Right kidney (tissue), 1 donor: ENCODE results near the gene PARD6B.
"Not testable (repeated sequence)": the region's sequence is repeated elsewhere in the genome, so short reads cannot be mapped to it uniquely, and the experiment has no call there.

Source experiments
- DNase-seq: peaks from one replicate; pipeline ENCODE4 v3.0.0-alpha.2; 2016

Gene PARD6B

DNA sequence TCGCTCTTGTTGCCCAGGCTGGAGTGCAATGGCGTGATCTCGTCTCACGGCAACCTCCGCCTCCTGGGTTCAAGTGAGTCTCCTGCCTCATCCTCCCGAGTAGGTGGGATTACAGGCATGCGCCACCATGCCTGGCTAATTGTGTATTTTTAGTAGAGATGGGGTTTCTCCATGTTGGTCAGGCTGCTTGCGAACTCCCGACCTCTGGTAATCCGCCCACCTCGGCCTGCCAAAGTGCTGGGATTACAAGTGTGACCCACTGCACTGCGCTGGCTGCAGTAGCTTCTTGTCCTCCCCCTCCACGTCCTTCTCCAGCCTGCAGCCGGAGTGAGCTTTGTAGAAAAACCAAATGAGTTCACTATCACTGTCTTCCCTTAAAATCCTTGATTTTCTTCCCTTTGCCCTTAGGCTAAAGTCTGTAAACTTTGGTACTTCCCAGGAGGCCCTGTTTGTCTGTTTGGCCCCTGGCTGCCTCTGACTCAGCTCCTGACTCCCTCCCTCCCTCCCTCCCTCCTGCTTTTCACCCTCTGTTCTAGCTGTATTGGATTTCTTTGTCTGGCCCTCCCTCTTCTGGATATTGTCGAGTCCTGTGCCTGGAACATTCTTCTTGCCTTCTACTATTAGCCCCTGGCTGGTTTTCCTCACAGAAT, 12.9 kb downstream of the PARD6B start:
- peak; percentile 64 for DNase-seq

DNA sequence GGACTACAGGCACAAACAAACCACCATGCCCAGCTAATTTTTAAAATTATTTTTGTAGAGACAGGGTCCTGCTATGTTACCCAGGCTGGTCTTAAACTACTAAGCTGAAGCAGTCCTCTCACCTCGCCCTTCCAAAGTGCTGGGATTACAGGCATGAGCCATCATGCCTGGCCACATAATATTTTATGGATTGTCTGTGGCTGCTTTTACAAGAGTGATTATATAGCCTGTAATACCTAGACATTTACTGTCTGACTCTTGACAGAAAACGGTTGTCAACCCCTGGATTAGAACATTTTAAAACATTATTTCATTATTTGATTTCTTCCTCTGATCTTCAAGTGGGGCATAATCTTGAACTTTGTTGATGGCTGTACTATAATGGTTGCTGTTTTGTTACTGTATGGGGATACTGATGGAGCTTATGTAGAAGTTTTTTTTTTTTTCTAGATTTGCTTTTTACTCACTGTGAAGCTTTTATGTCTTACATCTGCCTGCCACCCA, 14.3 kb downstream of the PARD6B start:
- DNase-seq, result no peak

DNA sequence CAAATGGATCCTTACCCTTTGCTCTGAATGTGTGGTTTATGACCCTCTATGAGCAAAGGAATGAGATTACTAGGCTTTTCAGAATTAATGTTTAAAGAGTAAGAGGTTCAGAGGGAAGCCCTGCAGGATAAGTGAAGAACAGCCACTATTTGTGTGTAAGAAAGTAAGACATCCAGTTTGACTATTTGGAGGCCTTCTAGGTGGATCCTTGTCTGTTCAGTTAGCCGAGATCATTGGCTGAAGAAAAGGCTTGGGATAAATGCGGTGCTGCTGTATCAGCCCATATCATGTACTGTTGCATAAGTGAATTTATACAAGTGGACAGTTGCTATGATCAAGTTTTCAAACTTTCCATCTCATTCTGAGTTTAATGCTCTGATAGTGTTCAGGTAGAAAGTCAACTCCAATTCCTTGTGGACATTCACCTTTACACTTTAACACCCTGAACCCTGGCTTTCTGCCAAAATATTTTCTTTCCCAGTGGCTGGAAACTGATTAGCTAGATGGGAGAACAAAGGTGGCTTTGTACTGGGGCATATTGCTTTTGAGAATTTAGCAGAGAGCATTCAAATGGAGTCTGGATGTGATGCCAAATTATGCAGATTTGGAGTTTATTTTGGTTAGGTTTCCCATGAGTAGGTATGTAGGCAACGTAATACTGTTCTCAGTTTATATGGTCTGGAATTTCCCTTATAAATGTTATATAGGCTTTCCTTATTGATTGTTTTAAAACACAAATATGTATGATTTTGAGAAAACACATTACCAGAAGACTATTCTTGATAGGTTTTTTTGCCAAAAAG, 15.0 kb downstream of the PARD6B start:
- no peak for DNase-seq

DNA sequence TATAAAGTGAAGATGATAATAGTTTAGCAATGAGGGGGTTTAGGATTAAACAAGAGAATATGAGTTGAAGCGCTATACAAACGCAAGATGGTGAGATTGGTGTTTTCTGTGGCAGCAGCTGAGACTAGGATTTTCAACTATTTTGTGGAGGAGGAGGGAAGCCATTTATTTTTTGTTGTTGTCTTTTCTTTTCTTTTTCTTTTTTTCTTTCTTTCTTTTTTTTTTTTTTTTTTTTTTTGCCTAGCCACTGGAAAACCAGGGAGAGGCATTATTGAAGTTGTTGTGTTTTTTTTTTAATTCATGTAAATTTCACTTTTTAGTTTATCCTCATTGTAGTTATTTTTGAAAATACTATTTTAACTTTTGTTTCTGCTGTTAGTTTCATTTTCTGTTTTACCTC, 15.9 kb downstream of the PARD6B start:
- DNase-seq, result no peak

DNA sequence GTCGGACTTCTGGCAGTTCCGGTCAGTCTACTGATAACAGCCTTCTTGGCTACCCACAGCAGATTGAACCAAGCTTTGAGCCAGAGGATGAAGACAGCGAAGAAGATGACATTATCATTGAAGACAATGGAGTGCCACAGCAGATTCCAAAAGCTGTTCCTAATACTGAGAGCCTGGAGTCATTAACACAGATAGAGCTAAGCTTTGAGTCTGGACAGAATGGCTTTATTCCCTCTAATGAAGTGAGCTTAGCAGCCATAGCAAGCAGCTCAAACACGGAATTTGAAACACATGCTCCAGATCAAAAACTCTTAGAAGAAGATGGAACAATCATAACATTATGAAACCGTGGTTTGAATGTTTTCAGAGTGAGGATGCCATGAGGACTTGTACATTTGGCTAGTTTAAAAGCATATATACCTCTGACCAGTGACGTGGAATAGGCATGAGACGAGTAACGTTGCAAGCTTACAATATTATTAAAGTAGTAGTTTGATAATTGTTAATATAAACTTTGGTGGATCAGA, 18.8 kb downstream of the PARD6B start:
- no peak for DNase-seq

DNA sequence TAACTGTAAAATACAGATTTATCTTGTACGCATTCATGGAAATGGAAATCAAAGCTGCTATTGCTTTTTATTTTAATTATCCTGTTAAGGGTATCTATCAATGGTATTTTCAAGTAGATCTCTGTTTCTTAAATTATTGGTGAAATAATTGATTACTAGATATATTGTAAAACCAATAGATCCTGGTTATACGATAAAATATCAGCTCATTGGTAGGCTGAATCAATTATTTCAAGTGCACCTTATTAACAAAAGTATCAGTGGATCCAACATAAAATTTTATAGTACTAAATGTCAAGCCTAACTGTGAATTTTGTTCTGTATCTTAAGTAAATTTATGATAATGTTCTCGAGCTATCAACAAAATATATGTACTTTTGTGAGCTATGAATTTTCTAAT, 21.8 kb downstream of the PARD6B start:
- DNase-seq, result no peak

DNA sequence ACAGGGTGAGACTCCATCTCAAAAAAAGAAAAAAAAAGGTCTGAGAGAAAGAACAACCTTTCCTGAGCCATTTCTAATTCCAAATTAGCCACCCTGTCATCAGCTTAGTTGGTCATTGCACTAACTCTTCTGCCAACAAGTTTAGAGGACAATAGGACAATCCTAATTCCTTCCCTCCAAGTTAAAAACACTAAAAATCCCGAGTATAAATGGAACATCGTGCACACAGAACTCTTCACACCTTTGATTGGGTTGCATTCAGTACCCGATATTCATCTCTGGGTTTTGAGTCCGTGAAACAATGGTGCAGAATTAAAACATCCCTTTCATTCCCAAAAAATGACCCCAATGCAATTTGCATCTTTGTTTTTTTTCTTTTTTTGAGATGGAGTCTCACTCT, 23.0 kb downstream of the PARD6B start:
- no peak for DNase-seq

DNA sequence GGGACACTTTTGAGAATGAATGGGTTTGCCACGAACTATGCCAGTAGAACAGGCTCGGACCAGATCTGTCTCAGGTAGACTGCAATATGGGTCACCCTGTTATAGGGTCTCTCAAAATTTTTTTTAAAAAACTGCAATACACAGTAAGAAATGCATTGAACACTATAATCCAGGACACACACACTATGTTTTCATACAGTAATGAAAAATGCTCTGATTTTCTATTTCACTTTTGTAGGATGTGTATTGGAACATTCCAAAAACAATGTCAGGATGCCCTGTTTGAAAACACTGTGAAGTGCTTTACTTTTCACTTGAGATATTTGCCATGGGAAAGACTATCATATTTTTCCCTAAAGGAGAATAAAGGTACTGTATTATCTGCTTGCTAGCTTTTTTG, 25.1 kb downstream of the PARD6B start:
- DNase-seq, result no peak

DNA sequence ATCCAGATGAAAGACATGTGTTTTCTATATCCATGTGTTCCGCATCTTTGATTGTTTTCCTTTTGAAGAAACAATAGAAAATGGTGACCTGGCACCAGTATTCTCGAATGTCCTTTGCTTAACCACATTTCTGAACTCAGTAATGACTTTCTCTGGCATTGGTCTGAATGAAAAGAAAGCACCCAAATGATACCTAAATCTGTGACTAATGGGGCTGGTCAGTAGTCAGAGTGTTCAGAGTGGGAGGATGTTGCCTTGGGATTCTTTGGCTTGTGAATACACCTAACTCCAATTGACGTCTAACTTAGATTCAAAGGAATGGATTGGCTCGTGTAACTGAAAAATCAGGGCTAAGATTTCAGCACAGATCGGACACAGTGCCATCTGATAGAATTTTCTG, 27.1 kb downstream of the PARD6B start:
- no peak for DNase-seq

DNA sequence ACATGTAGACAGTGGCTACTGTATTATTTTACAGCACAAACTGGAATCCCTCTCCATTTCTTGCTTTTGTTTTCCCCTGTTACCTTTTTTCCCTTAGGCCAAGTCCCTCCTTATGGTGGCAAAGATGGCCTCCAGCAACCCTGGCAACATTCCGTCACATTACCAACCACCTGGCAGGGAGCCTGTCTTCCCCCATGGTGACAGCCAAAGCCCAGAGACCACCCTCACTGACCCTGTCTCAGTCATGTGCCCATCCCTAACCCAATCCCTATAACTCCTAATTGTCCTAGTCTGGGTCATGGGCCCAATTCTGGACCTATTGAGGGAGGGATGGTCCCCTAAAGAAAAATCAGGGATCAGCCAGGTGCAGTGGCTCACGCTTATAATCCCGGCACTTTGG, 27.6 kb downstream of the PARD6B start:
- no peak for DNase-seq

DNA sequence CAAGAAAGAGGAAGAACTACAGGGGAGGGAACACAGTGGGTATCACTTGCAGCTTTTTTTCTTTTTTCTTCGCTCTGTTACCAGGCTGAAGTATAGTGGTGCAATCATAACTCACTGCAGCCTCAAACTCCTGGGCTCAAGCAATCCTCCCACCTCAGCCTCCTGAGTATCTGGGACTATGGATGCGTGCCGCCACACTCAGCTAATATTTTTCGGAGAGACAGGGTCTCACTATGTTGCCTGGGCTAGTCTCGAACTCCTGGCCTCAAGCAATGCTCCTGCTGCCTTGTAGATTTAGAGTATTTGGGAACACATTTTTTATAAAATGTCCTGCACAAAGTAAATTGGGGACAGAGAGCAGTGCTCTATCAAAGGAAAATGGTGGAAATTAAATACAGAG, 28.3 kb downstream of the PARD6B start:
- no peak for DNase-seq

DNA sequence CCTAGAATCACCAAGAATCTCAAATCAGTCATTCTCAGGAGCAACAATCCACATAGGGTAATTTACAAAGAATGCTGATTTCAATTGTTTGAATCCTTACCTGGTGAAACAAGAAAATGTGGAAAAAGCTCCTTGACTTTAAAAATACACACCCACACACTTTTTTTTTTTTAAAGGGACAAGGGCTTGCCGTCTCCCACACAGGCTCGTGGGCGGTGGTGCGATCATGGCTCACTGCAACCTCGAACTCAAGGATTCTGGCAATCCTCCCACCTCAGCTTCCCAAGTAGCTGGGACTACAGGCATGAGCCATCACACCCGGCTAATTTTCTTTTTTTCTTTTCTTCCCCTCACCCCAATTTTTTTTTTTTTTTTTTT, 30.7 kb downstream of the PARD6B start:
- DNase-seq, result no peak

DNA sequence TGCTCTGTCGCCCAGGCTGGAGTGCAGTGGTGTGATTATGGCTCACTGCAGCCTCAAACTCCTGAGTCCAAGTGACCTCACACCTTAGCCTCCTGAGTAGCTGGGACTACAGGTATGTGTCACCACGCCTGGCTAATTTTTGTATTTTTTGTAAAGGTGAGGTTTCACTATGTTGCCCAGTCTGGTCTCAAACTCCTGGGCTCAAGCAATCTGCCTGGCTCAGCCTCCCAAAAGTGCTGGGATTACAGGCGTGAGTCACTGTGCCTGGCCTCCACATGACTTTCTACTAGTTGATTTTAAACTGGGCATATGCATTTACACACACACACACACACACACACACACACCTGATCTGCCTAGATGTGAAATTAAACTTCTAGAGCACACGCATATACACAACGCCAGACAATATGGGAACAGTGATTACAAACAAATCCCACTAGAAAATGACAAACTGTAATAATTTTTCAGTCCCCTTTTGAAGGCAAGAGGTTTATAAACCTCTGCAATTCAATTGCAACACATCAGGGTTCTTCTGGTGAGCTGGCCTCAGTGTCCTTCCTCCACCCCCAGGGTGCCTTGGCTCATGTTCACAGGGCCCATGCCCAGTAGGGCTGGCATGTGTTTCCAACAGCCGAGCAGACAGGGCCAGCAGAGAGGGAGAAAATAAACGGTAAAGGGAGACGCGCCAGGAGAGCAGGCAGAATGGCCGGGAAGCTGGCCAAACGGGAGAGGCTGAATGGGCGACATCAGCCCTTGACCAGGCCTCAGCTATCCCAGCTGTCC, 31.2 kb downstream of the PARD6B start:
- no peak for DNase-seq

DNA sequence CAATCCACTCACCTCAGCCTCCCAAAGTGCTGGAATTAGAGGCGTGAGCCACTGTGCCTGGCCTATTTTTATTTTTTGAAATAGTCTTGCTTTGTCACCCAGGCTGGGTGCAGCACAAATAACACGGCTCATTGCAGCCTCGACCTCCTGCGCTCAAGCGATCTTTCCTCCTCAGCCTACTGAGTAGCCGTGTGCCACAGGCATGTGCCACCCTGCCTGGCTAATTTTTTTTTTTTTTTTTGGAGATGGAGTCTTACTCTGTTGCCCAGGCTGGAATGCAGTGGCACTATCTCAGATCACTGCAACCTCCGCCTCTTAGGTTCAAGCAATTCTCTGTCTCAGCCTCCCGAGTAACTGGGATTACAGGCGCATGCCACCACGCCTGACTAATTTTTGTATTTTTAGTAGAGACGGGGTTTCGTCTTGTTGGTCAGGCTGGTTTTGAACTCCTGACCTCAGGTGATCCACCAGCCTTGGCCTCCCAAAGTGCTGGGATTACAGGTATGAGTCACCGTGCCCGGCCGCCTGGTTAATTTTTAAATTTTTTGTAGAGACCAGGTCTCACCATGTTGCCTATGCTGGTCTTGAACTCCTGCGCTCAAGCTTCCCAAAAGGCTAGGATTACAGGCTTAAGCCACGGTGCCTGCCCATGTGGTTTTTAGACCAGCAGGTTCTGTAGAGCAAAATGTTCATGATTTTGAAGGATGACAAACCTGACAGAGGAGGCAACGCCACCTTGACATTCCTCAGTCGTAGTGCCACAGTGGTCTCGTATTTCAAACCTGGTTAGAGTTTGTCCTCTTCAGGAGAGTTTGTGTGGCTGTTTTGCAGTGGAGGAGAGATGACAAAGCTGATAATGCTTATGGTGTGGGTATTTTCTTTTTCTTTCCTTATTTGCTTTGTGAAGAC, 32.4 kb downstream of the PARD6B start:
- peak; percentile 27 for DNase-seq

DNA sequence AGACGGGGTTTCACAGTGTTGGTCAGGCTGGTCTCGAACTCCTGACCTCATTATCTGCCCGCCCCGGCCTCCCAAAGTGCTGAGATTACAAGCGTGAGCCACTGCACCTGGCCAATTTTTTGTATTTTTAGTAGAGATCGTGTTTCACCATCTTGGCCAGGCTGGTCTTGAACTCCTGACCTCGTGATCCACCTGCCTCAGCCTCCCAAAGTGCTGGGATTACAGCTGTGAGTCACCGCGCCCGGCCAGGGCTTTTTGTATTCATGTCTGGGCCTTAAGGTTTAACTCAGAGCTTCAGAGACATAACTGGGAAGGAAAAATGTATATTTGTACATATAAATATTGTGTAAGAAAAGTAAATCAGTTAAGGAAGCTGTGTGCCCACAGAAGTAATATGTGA, 33.9 kb downstream of the PARD6B start:
- DNase-seq, result not testable (repeated sequence)

DNA sequence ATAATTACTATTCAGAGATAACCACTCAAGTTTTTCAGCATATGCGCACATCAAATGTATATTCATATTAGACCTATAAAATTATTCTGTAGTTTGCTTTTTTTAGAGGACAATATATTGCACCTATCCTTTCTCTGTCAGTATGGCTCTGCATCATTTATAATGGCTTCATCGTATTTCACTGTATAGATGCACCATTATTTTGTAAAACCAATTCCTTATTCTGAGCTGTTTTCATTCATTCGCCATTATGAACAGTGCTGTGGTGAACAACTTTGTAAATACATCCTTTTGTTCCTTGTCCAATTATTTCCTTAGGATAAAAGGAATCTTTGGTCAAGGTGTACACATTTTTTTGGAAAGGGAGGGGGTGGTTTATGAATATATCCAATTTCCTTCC, 34.3 kb downstream of the PARD6B start:
- no peak for DNase-seq

DNA sequence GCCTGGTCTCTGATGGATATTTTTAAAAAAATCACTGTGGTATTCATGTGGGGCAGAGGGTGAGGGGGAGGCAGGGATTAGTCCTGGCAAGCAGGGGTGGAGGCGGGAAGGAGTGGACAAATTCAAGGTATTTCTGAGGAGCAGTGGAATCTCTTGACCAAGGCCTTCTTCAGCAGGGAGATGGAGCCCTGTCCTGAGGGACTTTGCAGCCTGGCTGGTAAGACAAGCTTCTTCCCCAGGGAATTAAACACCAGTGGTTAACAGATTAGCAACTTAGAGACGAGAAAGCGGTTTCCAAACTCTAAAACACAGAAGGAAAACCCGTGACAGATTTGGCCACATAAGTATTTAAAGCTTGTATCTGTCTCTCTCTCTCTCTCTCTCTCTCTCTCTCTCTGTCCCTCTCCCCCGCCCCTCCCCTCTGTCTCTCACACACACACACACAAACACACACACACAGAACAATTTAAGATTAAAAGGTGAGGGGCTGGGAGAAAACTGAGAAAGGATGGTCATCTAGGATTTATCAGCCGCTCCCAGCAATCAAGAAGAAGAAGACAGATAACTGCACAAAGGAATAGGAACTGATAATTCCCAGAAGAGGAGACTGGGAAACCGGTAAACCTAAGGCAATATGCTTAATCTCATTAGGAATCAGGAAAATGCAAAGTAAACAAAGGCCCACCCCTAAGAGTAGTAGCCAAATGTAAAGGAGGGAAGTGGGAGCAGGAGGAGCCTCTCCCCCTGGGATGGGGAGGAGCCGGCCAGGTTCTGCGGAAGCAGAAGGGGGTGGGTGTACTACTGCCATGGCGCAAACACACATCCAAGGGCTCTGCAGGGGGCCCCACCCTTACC, 35.8 kb downstream of the PARD6B start:
- not testable (repeated sequence) for DNase-seq

DNA sequence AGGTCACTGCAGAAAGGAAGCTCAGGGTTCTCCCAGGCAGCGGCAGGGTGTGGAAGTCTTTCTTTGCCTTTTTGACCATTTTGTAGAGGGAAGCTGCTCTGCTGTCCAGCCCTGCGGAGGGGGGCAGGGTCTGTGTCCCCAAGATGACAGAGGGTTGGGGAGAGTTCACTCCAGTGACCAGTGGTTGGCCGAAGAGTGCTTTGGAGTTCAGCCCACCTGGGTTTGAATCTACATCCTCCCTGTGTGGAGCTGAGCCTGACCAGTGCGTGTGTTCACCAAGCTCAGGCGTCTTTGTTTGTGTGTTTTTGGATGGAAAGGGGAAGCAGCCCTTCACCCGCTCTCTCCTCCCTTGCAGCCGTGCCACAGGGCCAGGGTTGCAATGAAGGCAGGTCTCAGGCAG, 37.6 kb downstream of the PARD6B start:
- DNase-seq, result not testable (repeated sequence)

DNA sequence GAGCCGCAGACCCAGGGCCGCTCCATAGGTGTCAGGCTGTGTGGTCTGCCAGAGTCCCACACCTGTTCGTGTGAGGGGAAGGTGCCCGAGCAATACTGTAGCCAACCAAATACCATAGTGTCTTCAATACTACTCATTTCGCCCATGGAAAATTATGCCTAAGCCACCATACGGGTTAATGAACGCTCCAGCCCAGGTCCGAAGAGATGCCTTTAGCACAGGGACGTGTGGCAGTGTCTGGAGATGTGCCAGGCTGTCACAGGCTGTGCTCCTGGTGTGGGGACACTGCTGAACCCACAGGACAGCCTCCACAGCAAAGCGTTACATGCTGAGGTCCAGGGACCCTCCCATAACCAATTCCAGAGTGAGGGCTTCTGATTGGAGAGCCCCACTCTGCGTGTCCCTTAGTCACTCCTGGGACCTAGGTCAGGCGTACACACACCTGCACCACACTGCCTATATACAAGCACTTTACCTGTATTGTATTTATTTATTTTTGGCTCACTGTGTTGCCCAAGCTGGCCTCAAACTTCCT, 38.2 kb downstream of the PARD6B start:
- not testable (repeated sequence) for DNase-seq

DNA sequence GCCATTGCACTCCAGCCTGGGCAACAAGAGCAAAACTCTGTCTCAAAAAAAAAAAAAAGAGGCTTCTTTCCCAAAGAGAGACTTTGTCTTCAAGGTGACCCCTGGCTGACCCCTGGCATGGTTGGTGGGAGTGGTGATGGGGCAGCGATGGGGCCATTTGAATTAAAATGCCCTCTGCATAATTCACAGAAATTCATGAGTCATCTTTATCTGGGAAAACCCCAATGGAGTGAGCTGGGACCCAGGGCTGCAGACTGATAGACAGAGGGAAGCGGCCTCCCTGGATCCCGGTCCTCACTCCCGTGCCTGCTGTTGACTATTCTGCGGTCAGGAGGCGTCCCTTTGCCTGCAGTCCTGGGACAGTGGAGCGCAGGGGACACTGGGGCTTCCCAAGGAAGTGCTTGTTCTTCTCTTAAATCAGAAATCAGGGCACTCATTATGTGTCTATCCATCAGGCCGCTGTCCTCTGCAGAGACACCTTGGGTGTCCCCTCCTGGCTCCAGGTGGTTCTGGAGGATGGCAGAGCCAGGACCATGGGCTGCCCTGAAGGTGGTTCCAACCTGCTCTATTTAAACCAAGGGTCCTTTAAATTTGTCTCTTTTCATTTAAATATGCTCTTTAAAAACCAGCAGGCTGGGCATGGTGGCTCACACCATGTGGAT, 40.2 kb downstream of the PARD6B start:
- not testable (repeated sequence) for DNase-seq
